HCT116 (cell line): ENCODE measurements around the gene TMEM182. TPM values are rescaled to one million over a fixed set of nuclear protein-coding genes. Genes with fewer than 3 reads are reported as not detected.
A peak's percentile ranks its signal among the peaks of the same experiment; 100 is the strongest.

ENCODE experiments used
- ATAC-seq: fragments of 200-7000 bp; cut with Tn5 transposase; 2 replicates; pipeline ENCODE4 v1.9.1; 2020; ENCODE audit warnings: mild to moderate bottlenecking, moderate library complexity
- BruUV-seq: library from RNA; stranded (reverse); fragments of 400-500 nt; replicated peaks from 2 replicates; lab custom pipeline; 2021; lab: Mats Ljungman, UMichigan
- CTCF ChIA-PET: fragments of 300-600 bp; sonication (Branson Sonifier 250); formaldehyde crosslinking; loops from one replicate; lab custom pipeline; 2021; ENCODE audit warnings: antibody characterized with exemption; lab: Charles Lee
- POLR2A ChIA-PET: fragments of 300-600, 350-600 bp; sonication (Branson Sonifier 250); formaldehyde crosslinking; loops from one replicate; lab custom pipeline; 2021; ENCODE audit warnings: antibody characterized with exemption; lab: Charles Lee
- RAD21 ChIA-PET, 2 experiments: fragments of 300-600 bp; sonication (Branson Sonifier 250); formaldehyde crosslinking; loops; one replicate each; lab custom pipeline; 2023; ENCODE audit warnings: low total read pairs in 2 of 2; ENCODE audit not compliant: uncharacterized antibody in 2 of 2, unreplicated experiment in 2 of 2, low non-redundant PET in 1 of 2; lab: Charles Lee
- DNase-seq: peaks from one replicate; pipeline ENCODE4 v3.0.0-alpha.2; 2010; ENCODE audit warnings: low read depth, low spot score
- H2AFZ ChIP-seq: fragments of 200-600 bp; shearing (Covaris generic), sonication (generic); 2 replicates; pipeline ENCODE4 v1.6.1; 2017; ENCODE audit warnings: low read depth, mixed run types, mixed read lengths, antibody characterized with exemption, low read length; ENCODE audit not compliant: poor library complexity, severe bottlenecking
- H3K27ac ChIP-seq: 2 replicates; pipeline ENCODE4 v1.5.1; 2012; ENCODE audit warnings: low read depth, low read length
- H3K27me3 ChIP-seq: fragments of 200-600 bp; sonication (generic); 2 replicates; pipeline ENCODE4 v1.6.1; 2016; ENCODE audit warnings: mixed run types, low read length, mixed read lengths; ENCODE audit not compliant: insufficient read depth
- H3K36me3 ChIP-seq, 2 experiments: fragments of 200-500 bp in 1 of 2; fragments of 200-600 bp in 1 of 2; sonication (Bioruptor generic) in 1 of 2; sonication (generic) in 1 of 2; 2 replicates each; pipeline versions ENCODE4 v1.5.1 to v1.6.1; 2014 to 2016; ENCODE audit warnings: low read length in 2 of 2, inconsistent platforms in 1 of 2, mixed read lengths in 1 of 2, mixed run types in 1 of 2; ENCODE audit not compliant: insufficient read depth in 2 of 2, control insufficient read depth in 1 of 2
- H3K4me1 ChIP-seq, 2 experiments: fragments of 200-600 bp in 1 of 2; sonication (generic) in 1 of 2; 2 replicates each; pipeline versions ENCODE4 v1.5.1 to v1.6.1; 2012 to 2017; ENCODE audit warnings: low read length in 2 of 2, inconsistent platforms in 1 of 2, mild to moderate bottlenecking in 1 of 2, mixed read lengths in 1 of 2, mixed run types in 1 of 2, moderate library complexity in 1 of 2; ENCODE audit not compliant: insufficient read depth in 2 of 2, control insufficient read depth in 1 of 2
- H3K4me2 ChIP-seq: fragments of 200-600 bp; sonication (generic); 2 replicates; pipeline ENCODE4 v1.6.1; 2017; ENCODE audit warnings: mixed run types, low read length, mixed read lengths
- H3K4me3 ChIP-seq, 2 experiments: fragments of 200-600 bp in 1 of 2; sonication (generic) in 1 of 2; replicated peaks in 1 of 2; 2 replicates each; pipeline ENCODE4 v1.5.1; 2011 to 2016; ENCODE audit warnings: low read length in 2 of 2, control low read depth in 1 of 2, low read depth in 1 of 2, mild to moderate bottlenecking in 1 of 2, mixed read lengths in 1 of 2, mixed run types in 1 of 2
- H3K79me2 ChIP-seq: fragments of 200-600 bp; sonication (generic); 2 replicates; pipeline ENCODE4 v1.6.1; 2017; ENCODE audit warnings: mild to moderate bottlenecking, mixed run types, low read length, moderate library complexity, mixed read lengths; ENCODE audit not compliant: insufficient read depth
- H3K9ac ChIP-seq: fragments of 200-600 bp; sonication (generic); 2 replicates; pipeline ENCODE4 v1.6.1; 2016; ENCODE audit warnings: low read length, mixed read lengths
- H3K9me2 ChIP-seq: fragments of 200-600 bp; sonication (generic), shearing (Covaris generic); 2 replicates; pipeline ENCODE4 v1.6.1; 2017; ENCODE audit warnings: mixed run types, mild to moderate bottlenecking, moderate library complexity; ENCODE audit not compliant: insufficient read depth
- H3K9me3 ChIP-seq, 2 experiments: fragments of 200-500 bp in 1 of 2; fragments of 200-600 bp in 1 of 2; sonication (Bioruptor generic) in 1 of 2; sonication (generic) in 1 of 2; 2 replicates each; pipeline ENCODE4 v1.6.1; 2014 to 2017; ENCODE audit warnings: low read length in 2 of 2, mixed read lengths in 2 of 2, inconsistent platforms in 1 of 2, low read depth in 1 of 2, mild to moderate bottlenecking in 1 of 2, mixed run types in 1 of 2, moderate library complexity in 1 of 2; ENCODE audit not compliant: control insufficient read depth in 1 of 2, insufficient read depth in 1 of 2
- H4K20me1 ChIP-seq: fragments of 200-600 bp; sonication (generic), shearing (Covaris generic); 2 replicates; pipeline ENCODE4 v1.6.1; 2017; ENCODE audit warnings: mixed run types, mild to moderate bottlenecking, moderate library complexity; ENCODE audit not compliant: insufficient read depth
- ATF3 ChIP-seq: IDR thresholded peaks from 2 replicates; pipeline ENCODE4 v1.6.1; 2012
- CEBPB ChIP-seq: IDR thresholded peaks from 2 replicates; pipeline ENCODE4 v1.6.1; 2012; ENCODE audit warnings: low read depth
- CTCF ChIP-seq, 3 experiments: fragments of 200-600 bp in 1 of 3; sonication (generic) in 1 of 3; IDR thresholded peaks in 2 of 3; conservative IDR thresholded peaks in 1 of 3; 2 replicates each; pipeline ENCODE4 v1.5.1; 2012 to 2017; ENCODE audit warnings: low read depth in 2 of 3, low read length in 2 of 3, antibody characterized with exemption in 1 of 3, borderline replicate concordance in 1 of 3, control low read depth in 1 of 3, mild to moderate bottlenecking in 1 of 3, mixed read lengths in 1 of 3, mixed run types in 1 of 3, moderate library complexity in 1 of 3; ENCODE audit not compliant: insufficient read depth in 1 of 3
- EGR1 ChIP-seq: IDR thresholded peaks from 2 replicates; pipeline ENCODE4 v1.6.1; 2012; ENCODE audit warnings: low read depth
- EZH2 ChIP-seq: fragments of 200-600 bp; sonication (generic); IDR thresholded peaks from 2 replicates; pipeline ENCODE4 v1.6.1; 2017; ENCODE audit warnings: antibody characterized with exemption, mixed run types
- EZH2phosphoT487 ChIP-seq: fragments of 200-600 bp; IDR thresholded peaks from 2 replicates; pipeline ENCODE4 v1.6.1; 2018; ENCODE audit warnings: antibody characterized with exemption, borderline replicate concordance
- FOSL1 ChIP-seq: IDR thresholded peaks from 2 replicates; pipeline ENCODE4 v1.6.1; 2012; ENCODE audit warnings: low read depth
- MAX ChIP-seq: IDR thresholded peaks from 2 replicates; pipeline ENCODE4 v1.6.1; 2012
- POLR2AphosphoS5 ChIP-seq: IDR thresholded peaks from 2 replicates; pipeline ENCODE4 v1.6.1; 2011; ENCODE audit warnings: mild to moderate bottlenecking, low read depth, low read length, moderate library complexity
- RAD21 ChIP-seq: IDR thresholded peaks from 2 replicates; pipeline ENCODE4 v1.6.1; 2012; ENCODE audit warnings: low read depth, mild to moderate bottlenecking
- TCF7L2 ChIP-seq: IDR thresholded peaks from 2 replicates; pipeline ENCODE4 v1.7.0; 2011; ENCODE audit warnings: borderline replicate concordance, inconsistent platforms; ENCODE audit not compliant: insufficient read depth, insufficient read length; ENCODE audit errors: extremely low read depth
- YY1 ChIP-seq: IDR thresholded peaks from 2 replicates; pipeline ENCODE4 v1.6.1; 2011; ENCODE audit warnings: low read length, low read depth, moderate library complexity, mild to moderate bottlenecking; ENCODE audit not compliant: insufficient replicate concordance; ENCODE audit errors: extremely low read depth
- ZBTB33 ChIP-seq: IDR thresholded peaks from 2 replicates; pipeline ENCODE4 v1.6.1; 2011; ENCODE audit warnings: mild to moderate bottlenecking, low read length, moderate library complexity; ENCODE audit not compliant: insufficient replicate concordance; ENCODE audit errors: extremely low read depth
- ZFX ChIP-seq: fragments of 450-650 bp; IDR thresholded peaks from 2 replicates; pipeline ENCODE4 v1.6.1; 2017
- ZNF274 ChIP-seq: fragments of 200-500 bp; sonication (Bioruptor generic); IDR thresholded peaks from 2 replicates; pipeline ENCODE4 v1.6.1; 2014; ENCODE audit warnings: mild to moderate bottlenecking, low read depth, low read length, inconsistent platforms
- intact Hi-C: fragments of 100-400 bp; cut with micrococcal nuclease; formaldehyde crosslinking; loops from 2 replicates; pipeline ENCODE4 v1.10.0; 2022
- total RNA-seq: library from RNA; stranded (reverse); gene quantifications from one replicate; pipeline ENCODE4 v1.2.1, GENCODE V29; 2021; ENCODE audit not compliant: unreplicated experiment

TMEM182 gene
- total RNA-seq, 1 experiment from 2014 or later = 8.4 TPM

DNA sequence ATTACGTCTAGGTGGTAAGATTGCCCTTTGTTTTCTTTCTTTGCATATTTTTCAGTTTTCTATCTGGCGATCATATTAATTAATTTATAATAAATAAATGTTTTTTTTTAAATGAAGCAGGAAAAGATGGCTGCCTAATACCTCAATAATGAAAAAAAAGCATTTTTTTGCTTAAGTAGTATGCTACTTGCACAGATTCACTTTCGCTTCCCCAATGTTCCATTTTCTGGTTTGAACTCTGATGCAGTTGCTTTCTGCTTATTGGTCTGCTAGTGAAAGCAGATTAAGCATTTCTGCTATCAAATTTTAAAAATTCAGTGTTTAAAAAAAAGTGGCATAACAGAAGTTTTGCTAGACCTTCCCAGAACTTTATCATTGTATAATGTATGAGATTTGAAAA is 11.9 kb upstream of the TMEM182 start:
- H3K9ac ChIP-seq = no peak overlapping the region
- no peaks in the 10 kb centered on the region for H3K4me1 ChIP-seq
- DNase-seq (no peak), ATAC-seq (no peak)
- H4K20me1 ChIP-seq = no peaks in the 10 kb centered on the region
- POLR2A ChIA-PET = no interaction called here
- RAD21 ChIA-PET = no interaction called here
- BruUV-seq = no TSS peak
- no peak overlapping the region for H3K4me2 ChIP-seq
- H3K4me3 ChIP-seq = no peak overlapping the region
- CTCF ChIA-PET = no interaction called here
- H3K27me3 ChIP-seq = no peaks in the 10 kb centered on the region
- intact Hi-C loops = no loop called here
- no peak overlapping the region for H2AFZ ChIP-seq
- no peaks in the 10 kb centered on the region for H3K36me3 ChIP-seq
- H3K9me2 ChIP-seq = no peaks in the 10 kb centered on the region
- TF ChIP-seq ATF3 = no peak
- no peak for TF ChIP-seq ZNF274
- no peaks in the 10 kb centered on the region for H3K79me2 ChIP-seq
- no peak overlapping the region for H3K27ac ChIP-seq
- H3K9me3 ChIP-seq = no peaks in the 10 kb centered on the region

- BruUV-seq = no TSS peak
- ChIA-PET CTCF (interaction anchor here (0.6 to 3.2 kb wide), 19 partner anchors 8 to 747 kb away, joined by 3 to 51 read pairs (median 3); partner anchors contain the start of gene TMEM182), RAD21 (no interaction called here)
- TF ChIP-seq CEBPB = no peak
- TF ChIP-seq FOSL1 = no peak
- no peak for TF ChIP-seq EGR1
- TF ChIP-seq EZH2 = no peak
- 0 out of 2 replicates have a peak, but pooled peaks have one; percentile 24 for TF ChIP-seq RAD21
- TF ChIP-seq YY1 = no peak
- TF ChIP-seq TCF7L2 = no peak
- peak; percentile 40 to 84 (median 66); a peak in 5 of 6 replicates for TF ChIP-seq CTCF (IDR thresholded peaks at IDR 0.05 in 2 of 3, conservative IDR thresholded peaks at IDR 0.05 in 1 of 3; ENCODE audit: borderline replicate concordance in 1 of 3, insufficient read depth in 1 of 3, low read depth in 2 of 3, low read length in 2 of 3)
- no peak for TF ChIP-seq MAX
- no peak for TF ChIP-seq EZH2phosphoT487
- no peak for TF ChIP-seq ZFX
- TF ChIP-seq ZBTB33 = no peak
- TF ChIP-seq POLR2AphosphoS5 = no peak
Observed at GRCh38 chr2:102753563-102754159, 8.2 kb upstream of the TMEM182 start.

More at GRCh38 chr2:102753563-102754159, 8.2 kb upstream of the TMEM182 start:
- Histone ChIP-seq H3K4me3 (no peak overlapping the region), H3K9me2 (no peaks in the 10 kb centered on the region), H3K9me3 (no peaks in the 10 kb centered on the region), H3K4me2 (no peak overlapping the region), H3K9ac (no peak overlapping the region), H3K36me3 (no peaks in the 10 kb centered on the region), H3K27ac (no peak overlapping the region), H3K79me2 (no peaks in the 10 kb centered on the region), H4K20me1 (no peaks in the 10 kb centered on the region), H3K27me3 (no peaks in the 10 kb centered on the region), H2AFZ (no peak overlapping the region), H3K4me1 (no peaks in the 10 kb centered on the region)
- ATAC-seq (peak; percentile 62), DNase-seq (peak; percentile 32)
- intact Hi-C loops = loop anchor here (2.0 kb wide), 1 partner anchor 53 kb away; no protein-coding TSS in a partner anchor
- POLR2A ChIA-PET = no interaction called here
